ENCODE measurements around the gene UGGT2. TPM values are rescaled to one million over a fixed set of nuclear protein-coding genes. Genes with fewer than 3 reads are reported as not detected.

UGGT2 gene
- total RNA-seq, 1 donor from 2014 or later: 6.5 TPM

GRCh38 chr13:95842898-95843297 is 210.3 kb downstream of the UGGT2 start:
- CTCF ChIA-PET: interaction anchor here (2.9 kb wide), 1 partner anchor 9 kb away, joined by 8 read pairs; no protein-coding TSS in a partner anchor
- no peak for TF ChIP-seq CTCF (IDR thresholded peaks at IDR 0.05)
- Mint-ChIP-seq H3K4me3 (no peak overlapping the region), H3K27me3 (no peaks in the 10 kb centered on the region), H3K4me1 (no peaks in the 10 kb centered on the region), H3K9me3 (peaks cover 8% of the 10 kb centered on the region), H3K27ac (no peak overlapping the region), H3K36me3 (ENCODE audit: low read depth) (no peaks in the 10 kb centered on the region)
- DNase-seq (no peak), ATAC-seq (ENCODE audit: low read depth) (no peak)
- POLR2A ChIA-PET: no interaction called here
- intact Hi-C loops (cut with micrococcal nuclease): no loop called here

DNA sequence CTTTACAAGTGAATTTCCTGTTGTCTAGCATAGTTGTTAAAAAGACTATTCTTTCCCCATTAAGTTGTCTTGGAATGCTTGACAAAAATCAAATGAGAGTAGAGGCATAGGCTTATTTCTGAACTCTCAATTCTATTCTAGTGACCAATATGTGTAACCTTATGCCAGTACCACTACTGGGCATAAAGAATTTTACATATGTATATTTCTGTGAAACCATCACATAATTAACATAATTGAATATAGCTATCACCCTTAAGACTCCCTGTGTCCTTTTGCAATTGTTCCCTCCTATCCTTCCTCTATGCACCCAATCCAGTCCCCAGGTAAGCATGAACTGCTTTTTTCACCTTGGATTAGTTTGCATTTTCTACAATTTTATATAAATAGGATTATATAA is 211.3 kb downstream of the UGGT2 start:
- Mint-ChIP-seq H3K9me3 (peaks cover 10% of the 10 kb centered on the region), H3K27ac (no peak overlapping the region), H3K36me3 (ENCODE audit: low read depth) (no peaks in the 10 kb centered on the region), H3K27me3 (no peaks in the 10 kb centered on the region), H3K4me1 (no peaks in the 10 kb centered on the region), H3K4me3 (no peak overlapping the region)
- CTCF ChIA-PET: no interaction called here
- no peak for DNase-seq
- intact Hi-C loops (cut with micrococcal nuclease): no loop called here
- ATAC-seq (ENCODE audit: low read depth): no peak
- TF ChIP-seq CTCF (IDR thresholded peaks at IDR 0.05): no peak
- POLR2A ChIA-PET: no interaction called here

- POLR2A ChIA-PET: interaction anchor here (0.5 to 1.0 kb wide), 2 partner anchors 158 to 347 kb away, joined by 3 read pairs; no protein-coding TSS in a partner anchor
- ATAC-seq (ENCODE audit: low read depth) (peak; percentile 66), DNase-seq (peak; percentile 45)
- no peaks in the 10 kb centered on the region for H3K4me1 Mint-ChIP-seq
- H3K9me3 Mint-ChIP-seq: peaks cover 11% of the 10 kb centered on the region
- CTCF ChIA-PET: interaction anchor here (0.6 to 5.5 kb wide), 27 partner anchors 10 to 644 kb away, joined by 3 to 127 read pairs (median 5); no protein-coding TSS in a partner anchor
- intact Hi-C loops (cut with micrococcal nuclease): loop anchor here (1.0 to 5.0 kb wide), 6 partner anchors 210 to 645 kb away; no protein-coding TSS in a partner anchor
- H3K27ac Mint-ChIP-seq: no peak overlapping the region
- H3K4me3 Mint-ChIP-seq: no peak overlapping the region
- TF ChIP-seq CTCF (IDR thresholded peaks at IDR 0.05): peak; percentile 94
- peaks cover 3% of the 10 kb centered on the region for H3K36me3 Mint-ChIP-seq (ENCODE audit: low read depth)
- peaks cover 2% of the 10 kb centered on the region for H3K27me3 Mint-ChIP-seq
These were observed 219.0 kb downstream of the UGGT2 start for GRCh38 chr13:95834134-95834765.

- no peak for TF ChIP-seq CTCF (IDR thresholded peaks at IDR 0.05)
- Mint-ChIP-seq H3K27ac (no peak overlapping the region), H3K4me3 (no peak overlapping the region), H3K27me3 (peaks cover 2% of the 10 kb centered on the region), H3K36me3 (ENCODE audit: low read depth) (peaks cover 4% of the 10 kb centered on the region), H3K4me1 (no peaks in the 10 kb centered on the region), H3K9me3 (peaks cover 7% of the 10 kb centered on the region)
- ATAC-seq (ENCODE audit: low read depth): no peak
- ChIA-PET POLR2A (interaction anchor here (1.0 kb wide), 1 partner anchor 157 kb away, joined by 3 read pairs; no protein-coding TSS in a partner anchor), CTCF (interaction anchor here (0.6 to 5.5 kb wide), 28 partner anchors 9 to 644 kb away, joined by 3 to 127 read pairs (median 4); no protein-coding TSS in a partner anchor)
- intact Hi-C loops (cut with micrococcal nuclease): loop anchor here (1.0 to 5.0 kb wide), 6 partner anchors 209 to 644 kb away; no protein-coding TSS in a partner anchor
- DNase-seq: no peak
These were observed 219.5 kb downstream of the UGGT2 start for GRCh38 chr13:95833719-95834118.

DNA sequence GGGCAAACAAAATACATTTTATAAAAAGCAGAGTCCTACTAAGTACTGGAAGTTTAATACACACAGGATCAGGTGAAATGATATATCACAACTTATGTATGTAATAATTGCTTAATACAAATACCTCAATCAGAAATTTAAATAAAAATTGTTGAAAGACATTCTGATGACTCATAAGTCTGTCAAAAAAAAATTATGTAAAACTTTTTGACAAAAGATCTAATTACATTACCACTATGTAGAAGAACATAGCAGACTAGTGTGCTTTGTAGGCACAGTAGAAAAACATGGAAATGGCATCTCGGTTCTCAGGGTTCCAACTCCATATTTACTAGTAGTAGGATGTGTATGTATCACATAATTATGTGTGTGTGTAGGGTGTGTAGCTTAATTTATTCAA is 220.1 kb downstream of the UGGT2 start:
- TF ChIP-seq CTCF (IDR thresholded peaks at IDR 0.05): no peak
- Mint-ChIP-seq H3K36me3 (ENCODE audit: low read depth) (peaks cover 4% of the 10 kb centered on the region), H3K27ac (no peak overlapping the region), H3K4me3 (no peak overlapping the region), H3K4me1 (no peaks in the 10 kb centered on the region), H3K9me3 (peaks cover 7% of the 10 kb centered on the region), H3K27me3 (peaks cover 2% of the 10 kb centered on the region)
- no peak for DNase-seq
- ATAC-seq (ENCODE audit: low read depth): no peak
- intact Hi-C loops (cut with micrococcal nuclease): loop anchor here (5.0 kb wide), 1 partner anchor 356 kb away; no protein-coding TSS in a partner anchor
- ChIA-PET POLR2A (no interaction called here), CTCF (interaction anchor here (0.6 to 5.5 kb wide), 18 partner anchors 9 to 668 kb away, joined by 3 to 127 read pairs (median 6); no protein-coding TSS in a partner anchor)

Data from activated B cell treated with CpG ODN at 0.5 μM for 24 hours (primary cell).